Fibroblast of lung (primary cell): ENCODE results near the gene KIAA1671.
"Not testable (repeated sequence)": the region's sequence is repeated elsewhere in the genome, so short reads cannot be mapped to it uniquely, and the experiment has no call there.

Experiments
- EZH2 ChIP-seq: IDR thresholded peaks from 2 replicates; pipeline ENCODE4 v1.5.1; 2012; ENCODE audit warnings: low read length, control low read depth, mild to moderate bottlenecking; ENCODE audit errors: missing control alignments
- TF ChIP-seq, protein P1 (sequence below), 2 donors: IDR thresholded peaks in 1 of 2; conservative IDR thresholded peaks in 1 of 2; 1 replicate in 1 of 2; 2 replicates in 1 of 2; pipeline ENCODE4 v1.5.1; 2011 to 2012; ENCODE audit warnings: low read length in 2 of 2, control low read depth in 1 of 2, inconsistent platforms in 1 of 2, low read depth in 1 of 2, mild to moderate bottlenecking in 1 of 2

DNA sequence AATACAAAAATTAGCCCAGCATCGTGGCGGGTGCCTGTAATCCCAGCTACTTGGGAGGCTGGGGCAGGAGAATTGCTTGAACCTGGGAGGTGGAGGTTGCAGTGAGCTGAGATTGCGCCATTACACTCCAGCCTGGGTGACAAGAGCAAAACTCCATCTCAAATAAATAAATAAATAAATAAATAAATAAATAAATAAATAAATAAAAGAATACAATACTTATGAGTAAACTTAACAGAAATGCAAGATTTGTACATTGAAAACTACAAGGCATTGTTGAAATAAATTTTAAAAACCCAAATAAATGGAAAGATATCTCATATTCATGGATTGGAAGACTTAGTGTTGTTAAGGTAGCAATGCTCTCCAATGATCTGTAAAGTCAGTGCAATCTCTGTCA is 45.4 kb upstream of the KIAA1671 start:
- TF ChIP-seq, protein P1, sequence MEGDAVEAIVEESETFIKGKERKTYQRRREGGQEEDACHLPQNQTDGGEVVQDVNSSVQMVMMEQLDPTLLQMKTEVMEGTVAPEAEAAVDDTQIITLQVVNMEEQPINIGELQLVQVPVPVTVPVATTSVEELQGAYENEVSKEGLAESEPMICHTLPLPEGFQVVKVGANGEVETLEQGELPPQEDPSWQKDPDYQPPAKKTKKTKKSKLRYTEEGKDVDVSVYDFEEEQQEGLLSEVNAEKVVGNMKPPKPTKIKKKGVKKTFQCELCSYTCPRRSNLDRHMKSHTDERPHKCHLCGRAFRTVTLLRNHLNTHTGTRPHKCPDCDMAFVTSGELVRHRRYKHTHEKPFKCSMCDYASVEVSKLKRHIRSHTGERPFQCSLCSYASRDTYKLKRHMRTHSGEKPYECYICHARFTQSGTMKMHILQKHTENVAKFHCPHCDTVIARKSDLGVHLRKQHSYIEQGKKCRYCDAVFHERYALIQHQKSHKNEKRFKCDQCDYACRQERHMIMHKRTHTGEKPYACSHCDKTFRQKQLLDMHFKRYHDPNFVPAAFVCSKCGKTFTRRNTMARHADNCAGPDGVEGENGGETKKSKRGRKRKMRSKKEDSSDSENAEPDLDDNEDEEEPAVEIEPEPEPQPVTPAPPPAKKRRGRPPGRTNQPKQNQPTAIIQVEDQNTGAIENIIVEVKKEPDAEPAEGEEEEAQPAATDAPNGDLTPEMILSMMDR (conservative IDR thresholded peaks at IDR 0.05 in 1 of 2, IDR thresholded peaks at IDR 0.05 in 1 of 2; ENCODE audit: low read depth in 1 of 2, low read length in 2 of 2): not testable (repeated sequence)
- TF ChIP-seq EZH2: not testable (repeated sequence)
